Stimulated activated CD8-positive, alpha-beta memory T cell treated with anti-CD3 and anti-CD28 coated beads, Interleukin-2, amount 100 ng/mL, for 1 hour (primary cell): ENCODE measurements around the gene EIF1AD.

Source experiments
- DNase-seq, 2 donors: peaks; one replicate each; pipeline ENCODE4 v3.0.0-alpha.2; 2020; ENCODE audit warnings: low read depth in 2 of 2

Gene EIF1AD

GRCh38 chr11:66004186-66004585 lies 2.2 kb upstream of the EIF1AD start:
- no peak for DNase-seq

- no peak for DNase-seq
Measured at GRCh38 chr11:66003291-66003690, 1.3 kb upstream of the EIF1AD start.

- DNase-seq = no peak
Measured at GRCh38 chr11:66002648-66003225, 780 bp upstream of the EIF1AD start.

GRCh38 chr11:65997286-65997685 lies 4.7 kb downstream of the EIF1AD start:
- no peak for DNase-seq

DNA sequence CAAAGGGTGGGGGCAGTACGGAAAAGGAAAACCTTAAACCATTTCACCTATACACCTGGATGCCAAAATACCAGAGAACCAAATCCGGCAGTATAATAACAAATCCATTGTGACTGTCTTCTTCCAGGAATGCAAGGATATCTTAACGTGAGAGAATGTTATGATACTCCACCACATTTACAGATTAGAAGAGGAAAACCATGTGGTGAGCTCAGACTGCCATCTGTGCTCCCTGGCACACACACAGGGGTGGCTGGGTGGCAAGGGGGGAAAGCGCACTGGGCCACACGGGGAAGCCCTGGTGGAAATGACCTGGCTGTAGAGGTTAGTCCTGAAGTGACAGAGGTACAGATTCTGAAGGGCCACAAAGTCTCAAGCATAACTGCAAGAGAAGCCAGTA lies 9.9 kb downstream of the EIF1AD start:
- no peak for DNase-seq

- peak; percentile 81 to 83 for DNase-seq
Measured at GRCh38 chr11:65988791-65989592, 13.0 kb downstream of the EIF1AD start.

DNA sequence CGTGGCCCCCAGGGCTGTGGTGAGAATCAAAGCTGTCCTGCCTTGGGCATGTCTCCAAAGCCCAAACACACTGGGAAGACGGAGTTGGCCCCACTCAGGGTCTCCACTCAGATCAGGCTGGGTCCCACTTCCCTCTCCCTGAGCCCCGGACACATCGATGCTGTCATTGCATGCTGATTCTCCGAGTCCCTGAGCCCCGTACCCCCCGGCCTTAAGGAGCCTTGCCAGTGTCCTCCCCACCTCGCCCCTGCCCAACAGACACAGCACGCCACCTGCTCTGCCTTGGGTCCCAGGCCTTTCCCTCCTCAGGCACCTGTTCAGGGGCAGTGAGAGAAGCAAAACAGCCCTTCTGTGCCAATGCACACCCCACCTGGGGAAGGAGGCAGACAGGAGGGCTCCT lies 14.6 kb downstream of the EIF1AD start:
- no peak for DNase-seq

GRCh38 chr11:65983589-65983987 lies 18.4 kb downstream of the EIF1AD start:
- no peak for DNase-seq

DNA sequence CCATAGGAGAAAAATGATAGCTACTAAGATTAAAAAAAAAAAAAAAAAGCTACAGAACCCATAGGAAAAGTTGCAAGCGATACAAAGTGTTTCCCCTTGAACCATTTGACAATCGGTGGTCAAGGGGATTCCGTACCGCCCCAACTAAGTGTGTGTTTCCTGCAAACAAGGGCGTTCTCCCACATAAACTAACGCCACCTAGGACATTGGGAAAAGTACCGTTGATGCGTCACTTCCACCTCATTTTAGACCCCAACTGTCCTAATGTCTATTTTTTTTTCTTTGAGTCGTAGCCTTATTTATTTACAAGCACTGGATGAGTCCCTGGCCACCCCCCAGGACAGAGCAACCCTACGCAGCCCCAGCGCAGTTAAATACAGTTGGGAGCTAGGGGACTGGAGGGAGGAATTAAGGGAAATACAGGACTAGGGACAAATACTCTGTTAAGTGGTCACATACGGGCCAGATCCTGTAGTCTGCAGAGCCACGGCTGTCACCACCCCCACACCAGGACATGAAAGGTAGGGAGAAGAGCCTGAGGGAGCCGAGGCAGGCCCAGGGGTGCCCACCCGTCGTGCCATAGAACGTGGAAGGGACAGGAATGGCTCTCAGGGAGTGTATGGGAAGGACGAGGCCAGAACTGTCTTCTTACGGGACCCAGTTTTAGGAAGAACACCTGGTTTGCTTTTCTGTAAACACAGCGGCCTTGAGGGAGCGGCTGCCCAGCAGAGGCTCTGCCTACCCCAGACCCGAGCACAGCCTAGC lies 19.0 kb downstream of the EIF1AD start:
- DNase-seq = no peak

GRCh38 chr11:65981972-65982823 lies 19.8 kb downstream of the EIF1AD start:
- DNase-seq = no peak

DNA sequence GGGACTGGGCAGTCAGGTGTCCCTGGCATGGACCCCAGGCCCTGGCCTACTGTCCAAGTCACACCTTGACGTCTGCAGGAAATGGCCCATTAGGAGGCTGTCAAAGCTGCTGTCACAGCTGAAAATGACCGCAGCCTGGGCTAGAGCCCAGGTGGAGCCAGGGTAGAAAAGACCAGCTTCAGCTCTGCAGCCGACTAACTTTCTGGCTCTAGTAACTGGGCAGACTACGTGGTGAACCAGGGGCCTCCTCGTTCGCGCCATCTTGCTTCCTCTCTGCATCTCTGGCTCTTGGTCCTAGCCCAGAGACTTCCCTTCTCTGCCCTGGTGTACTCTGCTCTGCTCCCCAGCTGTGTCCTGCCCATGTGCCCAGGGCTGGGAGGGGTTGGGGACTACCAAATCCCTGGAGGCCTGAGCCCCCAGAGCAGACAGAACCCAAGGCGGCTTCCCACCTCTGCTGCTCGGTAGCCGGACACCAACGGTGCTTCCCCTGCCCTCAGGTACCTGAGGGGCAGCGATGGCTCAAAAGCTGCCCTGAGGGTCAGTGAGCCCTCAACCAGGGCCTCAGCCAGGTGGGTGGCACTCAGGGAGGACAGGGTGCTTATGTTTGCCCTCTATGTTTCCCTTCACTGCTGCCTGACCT lies 20.7 kb downstream of the EIF1AD start:
- no peak for DNase-seq

GRCh38 chr11:65979261-65979759 lies 22.6 kb downstream of the EIF1AD start:
- DNase-seq = no peak

GRCh38 chr11:65978391-65979238 lies 23.3 kb downstream of the EIF1AD start:
- DNase-seq = no peak

DNA sequence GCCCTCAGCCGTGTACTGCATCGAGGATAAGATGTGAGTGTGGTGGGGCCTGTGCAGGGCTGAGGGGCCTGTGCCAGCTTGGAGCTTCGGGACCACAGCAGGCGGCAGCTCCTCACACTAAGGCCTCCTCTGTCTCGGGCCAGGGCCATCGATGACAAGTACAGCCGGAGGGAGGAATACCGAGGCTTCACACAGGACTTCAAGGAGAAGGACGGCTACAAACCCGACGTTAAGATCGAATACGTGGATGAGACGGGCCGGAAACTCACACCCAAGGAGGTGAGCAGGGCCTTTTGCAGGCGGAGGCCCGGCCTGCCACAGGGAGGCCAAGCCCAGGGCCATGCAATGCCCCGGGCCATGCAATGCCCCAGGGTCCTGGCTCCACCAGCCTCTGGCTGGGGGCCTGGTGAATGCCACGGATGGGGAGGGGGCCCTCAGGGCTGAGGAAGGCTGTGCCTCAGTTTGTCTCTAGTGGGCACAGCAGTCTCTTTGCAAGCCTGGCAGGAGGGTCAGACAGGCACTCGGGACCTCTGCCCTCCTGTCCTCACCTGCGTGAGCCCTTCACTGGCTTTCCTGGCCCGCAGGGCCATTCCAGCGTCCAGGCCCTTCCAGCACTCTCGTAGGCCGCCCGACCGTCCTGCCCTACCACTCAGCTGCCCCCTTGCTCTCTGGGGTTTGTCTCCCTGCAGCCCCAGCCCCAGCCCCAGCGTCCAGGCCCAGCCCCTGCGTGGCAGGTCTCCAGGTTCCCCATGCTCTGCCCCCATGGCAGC lies 24.2 kb downstream of the EIF1AD start:
- DNase-seq = no peak

GRCh38 chr11:65976216-65977176 lies 25.5 kb downstream of the EIF1AD start:
- no peak for DNase-seq

GRCh38 chr11:65975771-65976170 lies 26.2 kb downstream of the EIF1AD start:
- DNase-seq = no peak

DNA sequence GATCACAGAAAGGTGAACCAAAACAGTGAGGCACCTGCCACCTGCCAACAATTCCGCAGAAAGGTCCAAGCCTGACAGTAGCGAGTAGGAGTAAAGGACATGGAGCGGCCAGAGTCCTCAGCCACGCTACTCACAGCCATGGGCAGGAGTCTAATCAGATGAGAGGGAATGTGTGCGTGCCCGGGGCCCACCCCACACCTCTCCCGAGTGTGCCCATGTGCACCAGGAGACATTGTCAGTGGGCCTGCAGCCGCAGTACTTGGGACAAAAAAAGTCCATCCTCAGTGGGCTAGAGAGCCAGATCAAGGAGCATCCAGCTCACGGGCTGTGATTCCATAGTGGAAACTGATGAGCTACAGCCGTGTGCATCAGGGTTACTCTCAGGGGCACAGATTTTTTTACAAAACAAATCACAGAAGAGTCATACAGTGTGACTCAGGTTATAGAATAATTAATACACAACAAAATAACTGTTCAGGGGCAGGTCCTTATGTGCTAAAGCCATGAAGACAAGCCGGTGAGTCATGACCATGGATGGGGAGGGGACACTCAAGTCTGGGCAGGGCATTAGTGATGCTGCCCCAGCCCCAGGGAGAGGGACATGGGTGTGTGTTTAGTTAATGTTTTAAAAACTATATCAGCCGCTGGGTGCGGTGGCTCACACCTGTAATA lies 28.4 kb downstream of the EIF1AD start:
- no peak for DNase-seq

DNA sequence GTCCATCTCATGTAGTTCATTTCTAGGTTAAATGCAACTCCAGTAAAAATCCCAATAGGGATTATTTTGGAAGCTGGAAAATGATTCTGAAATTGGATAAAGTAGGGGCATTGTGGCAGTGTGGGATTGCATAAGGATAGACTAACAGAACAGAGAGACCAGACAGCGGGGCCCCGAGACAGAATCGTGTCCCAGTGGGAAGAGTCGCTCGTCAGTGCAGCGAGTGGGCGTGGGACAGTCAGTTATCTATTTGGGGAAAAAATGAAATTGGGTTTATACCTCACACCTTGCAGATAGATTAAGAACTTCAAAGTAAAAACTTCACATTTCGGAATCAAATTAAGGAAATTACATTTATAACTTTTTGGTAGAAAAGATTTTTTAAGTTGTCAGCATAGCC lies 29.8 kb downstream of the EIF1AD start:
- no peak for DNase-seq
